GM21447 (cell line): Measurements from ENCODE around the gene MRPS7.
"Not testable (repeated sequence)": the region's sequence is repeated elsewhere in the genome, so short reads cannot be mapped to it uniquely, and the experiment has no call there.

Experiments
- ATAC-seq: cut with Tn5 transposase; IDR thresholded peaks from one replicate; pipeline ENCODE4 v1.9.1; 2021; ENCODE audit not compliant: unreplicated experiment

MRPS7 gene

DNA sequence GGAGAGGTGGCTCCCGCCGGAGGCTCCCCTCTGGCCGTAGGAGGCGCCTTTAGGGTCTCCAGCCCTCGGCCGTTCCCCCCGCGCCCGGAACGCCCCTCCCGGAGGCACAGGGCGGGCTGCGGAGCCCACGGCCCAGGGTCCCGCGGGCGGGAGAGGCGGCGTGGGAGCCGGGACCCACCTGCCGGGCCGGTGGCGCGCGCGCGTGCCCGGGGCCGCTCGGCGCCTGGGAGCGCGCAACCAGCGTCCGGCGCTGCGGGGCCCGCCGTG is 9.2 kb downstream of the MRPS7 start, which contains the start of gene MIF4GD:
TSS of gene MIF4GD (minus strand) at position 266 of the 267 bp plus-strand sequence. CDS start 1,036 bp downstream, outside the sequence.
- no peak for ATAC-seq

DNA sequence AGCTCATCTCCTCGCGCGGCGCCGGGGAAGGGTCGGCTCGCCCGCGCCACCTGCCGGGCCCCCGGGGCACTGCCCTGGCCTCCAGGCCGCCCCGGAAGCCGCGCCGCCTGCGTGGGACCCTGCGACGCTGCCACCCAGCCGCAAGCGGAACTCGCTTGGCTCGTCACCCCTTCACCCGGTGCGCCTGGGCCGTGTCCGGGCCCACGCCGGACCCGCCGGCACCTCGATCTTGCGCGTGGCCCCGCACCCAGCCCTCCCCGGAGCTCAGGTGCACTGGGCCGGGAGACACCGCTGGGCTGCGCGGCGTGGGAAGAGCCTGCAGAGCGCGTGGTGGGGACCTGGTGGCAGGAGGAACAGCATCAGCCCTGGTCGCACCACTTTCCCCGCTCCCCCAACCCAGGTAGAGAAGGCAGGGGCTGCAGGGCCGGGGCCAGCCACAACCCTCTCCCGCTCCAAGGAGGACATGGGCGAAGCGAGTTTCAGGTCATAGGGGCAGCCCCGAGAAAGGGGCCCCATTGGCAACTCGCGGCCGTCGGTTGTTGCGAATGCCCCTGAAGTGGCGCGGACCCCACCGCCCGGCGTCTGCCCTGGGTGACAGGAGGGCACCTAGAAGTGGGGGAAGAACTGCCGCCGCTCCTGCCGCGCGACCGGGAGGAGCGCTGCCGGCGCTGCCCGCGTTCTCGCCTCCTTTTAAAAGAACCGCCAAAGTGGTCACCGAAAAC is 9.7 kb downstream of the MRPS7 start:
- peak; percentile 55 for ATAC-seq

- ATAC-seq: no peak
Measured at GRCh38 chr17:75271955-75272847, 10.5 kb downstream of the MRPS7 start.

DNA sequence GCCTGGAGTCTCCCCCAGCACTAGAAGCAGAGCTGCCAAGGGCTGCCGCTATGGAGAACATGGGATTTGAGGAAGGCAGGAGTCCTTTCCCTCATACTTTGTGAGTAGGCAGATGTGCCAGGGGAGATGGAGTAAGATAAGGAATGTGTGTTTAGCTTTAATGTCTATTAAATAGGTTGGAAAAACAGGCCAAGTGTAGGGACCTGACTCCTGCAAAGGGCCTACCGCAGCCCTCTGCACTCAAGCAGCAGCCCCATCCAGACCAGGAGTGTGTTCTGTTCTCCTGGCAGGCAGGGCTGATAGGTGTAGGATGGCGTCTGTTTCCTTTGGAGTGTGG is 11.1 kb downstream of the MRPS7 start:
- ATAC-seq: no peak

DNA sequence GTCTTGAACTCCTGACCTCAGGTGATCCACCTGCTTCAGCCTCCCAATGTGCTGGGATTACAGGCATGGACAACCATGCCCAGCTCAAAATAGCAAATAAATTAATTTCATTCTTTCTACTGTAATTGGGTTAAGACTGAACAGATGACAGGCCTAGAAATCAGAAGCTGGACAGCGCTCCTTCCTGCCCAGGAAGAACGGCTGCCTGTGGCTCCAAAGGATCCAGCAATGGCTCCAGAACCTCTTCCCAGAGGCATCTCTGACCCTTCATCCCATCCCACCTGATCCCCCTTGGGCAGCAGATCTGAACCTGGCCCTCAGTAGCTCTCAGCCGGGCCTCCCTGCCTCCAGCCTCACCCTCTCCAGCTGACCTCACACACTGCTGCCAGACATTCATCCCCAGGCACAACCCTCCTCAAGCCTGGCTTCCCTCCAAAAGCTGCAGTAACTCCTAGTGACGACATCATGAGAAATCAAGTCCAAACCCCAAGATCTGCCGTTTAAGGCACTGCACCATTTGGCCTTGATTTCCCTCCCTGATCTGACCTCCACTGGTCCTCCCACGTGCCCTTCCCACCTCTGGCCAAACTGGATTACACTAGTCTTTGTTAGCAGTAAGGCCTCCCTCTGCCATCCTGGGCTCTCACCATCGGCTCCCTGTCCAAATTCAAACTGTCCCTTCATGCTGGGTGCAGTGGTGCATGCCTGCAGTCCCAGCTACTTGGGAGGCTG is 12.5 kb downstream of the MRPS7 start:
- no peak for ATAC-seq

GRCh38 chr17:75277664-75278071 is 16.0 kb downstream of the MRPS7 start:
- no peak for ATAC-seq

- not testable (repeated sequence) for ATAC-seq
Measured at GRCh38 chr17:75280189-75280588, 18.5 kb downstream of the MRPS7 start.

DNA sequence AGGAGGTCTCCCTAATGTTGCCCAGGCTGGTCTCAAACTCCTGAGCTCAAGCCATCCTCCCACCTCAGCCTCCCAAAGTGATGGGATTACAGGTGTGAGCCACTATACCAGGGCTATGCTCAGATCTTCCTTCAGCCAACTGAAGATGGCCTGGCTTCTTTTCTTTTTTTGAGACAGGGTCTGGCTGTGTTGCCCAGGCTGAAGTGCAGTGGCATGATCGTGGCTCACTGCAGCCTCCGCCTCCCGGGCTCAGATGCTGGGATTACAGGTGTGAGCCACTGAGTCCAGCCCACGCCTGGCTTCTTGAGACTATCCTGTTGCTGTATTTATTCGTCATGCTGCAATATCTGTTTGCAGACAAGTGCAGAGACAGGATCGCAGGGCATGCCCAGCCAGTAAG is 23.4 kb downstream of the MRPS7 start:
- ATAC-seq: no peak

DNA sequence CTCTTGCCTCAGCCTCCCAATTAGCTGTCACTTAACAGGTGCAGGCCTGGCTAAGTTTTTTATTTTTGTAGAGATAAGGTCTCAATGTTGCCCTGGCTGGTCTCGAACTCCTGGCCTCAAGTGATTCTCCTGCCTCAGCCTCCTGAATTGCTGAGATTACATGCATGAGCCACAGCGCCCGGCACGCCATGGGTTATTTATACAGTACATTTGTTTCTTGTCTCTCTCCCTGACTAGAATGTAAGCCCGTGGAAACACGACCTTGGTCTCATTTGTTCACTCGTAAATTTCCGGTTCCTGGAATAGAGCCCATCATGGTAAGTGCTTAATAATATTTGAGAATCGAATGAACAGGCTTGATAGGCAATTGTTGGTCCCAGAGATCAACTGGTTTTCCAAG is 25.5 kb downstream of the MRPS7 start:
- no peak for ATAC-seq

GRCh38 chr17:75288359-75288758 is 26.7 kb downstream of the MRPS7 start:
- no peak for ATAC-seq

GRCh38 chr17:75288770-75289114 is 27.1 kb downstream of the MRPS7 start:
- ATAC-seq: peak; percentile 8

- ATAC-seq: peak; percentile 89
Measured at GRCh38 chr17:75289115-75289831, 27.6 kb downstream of the MRPS7 start, which contains the start of gene SLC25A19. Gene SLC25A19, minus strand, starts transcription at chr17:75289433. Its CDS starts 2,669 bp downstream, at chr17:75286764.

DNA sequence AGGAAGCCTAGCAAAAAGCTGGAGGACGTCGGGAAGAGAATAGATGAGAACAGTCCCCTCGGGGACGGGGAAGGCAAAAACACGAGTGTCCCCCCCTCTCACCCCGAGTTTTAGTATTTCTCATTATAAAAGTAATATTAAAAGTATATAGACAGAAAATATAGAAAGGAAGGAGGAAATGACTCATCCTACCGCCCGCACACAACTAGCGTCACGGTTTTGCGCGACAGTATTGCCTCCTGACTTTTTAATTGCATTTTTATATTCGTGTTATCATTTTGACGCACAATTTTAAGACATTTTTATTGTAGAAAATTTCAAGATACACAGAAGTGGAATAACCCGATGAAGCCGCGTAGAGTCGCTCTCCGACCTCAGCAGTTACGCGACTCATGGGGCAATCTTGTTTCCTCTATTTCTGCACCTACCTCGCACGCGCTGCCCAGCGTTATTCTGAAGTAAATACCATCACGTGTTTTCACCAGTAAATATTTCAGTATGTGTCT is 28.2 kb downstream of the MRPS7 start:
- ATAC-seq: peak; percentile 36

- not testable (repeated sequence) for ATAC-seq
Measured at GRCh38 chr17:75292810-75293448, 31.2 kb downstream of the MRPS7 start.

DNA sequence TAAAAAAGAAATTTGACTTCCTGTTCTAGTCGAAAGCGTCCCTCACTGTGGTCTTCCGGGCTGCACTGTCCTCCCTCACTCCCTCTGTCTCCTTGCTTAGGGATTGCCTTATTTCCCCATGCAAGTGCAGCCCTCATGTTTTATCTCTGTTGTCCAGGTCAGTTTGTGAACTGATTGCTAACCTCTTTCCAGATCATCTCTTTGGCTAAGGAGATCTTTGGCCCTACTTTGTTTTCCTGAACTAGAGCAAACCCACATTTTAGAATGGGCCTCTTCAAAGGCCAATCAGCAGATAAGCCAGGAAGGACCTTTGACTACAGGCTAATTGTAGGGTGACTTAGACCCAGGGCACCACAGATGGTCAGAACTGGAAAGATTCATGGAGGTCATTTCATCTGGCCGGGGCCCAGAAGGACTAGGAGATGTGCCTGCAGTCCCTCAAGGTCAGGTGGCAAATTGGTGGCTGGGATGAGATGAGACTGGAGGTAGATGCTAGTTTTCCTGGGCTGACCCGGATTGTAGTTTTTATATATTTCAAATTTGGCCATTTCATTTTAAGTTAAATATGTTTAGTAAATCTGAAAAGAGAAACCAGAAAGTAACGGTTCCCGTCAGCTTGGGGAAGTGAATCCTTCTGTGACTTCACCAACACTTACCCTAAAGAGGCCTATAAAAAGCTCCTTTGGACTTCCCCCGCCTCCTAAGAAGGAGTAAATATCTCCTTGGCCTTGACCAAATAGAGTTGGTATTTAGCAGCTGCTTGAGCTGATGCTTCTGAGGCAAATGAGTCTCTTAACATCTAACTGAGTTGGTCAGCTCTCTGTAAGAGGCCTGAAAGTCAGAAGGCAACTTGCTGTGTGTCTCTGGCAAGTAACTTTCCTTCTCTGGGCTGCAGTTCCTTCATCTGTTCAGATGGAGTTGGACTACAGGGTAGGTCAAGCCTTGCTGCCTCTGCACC is 33.8 kb downstream of the MRPS7 start:
- ATAC-seq: peak; percentile 61

DNA sequence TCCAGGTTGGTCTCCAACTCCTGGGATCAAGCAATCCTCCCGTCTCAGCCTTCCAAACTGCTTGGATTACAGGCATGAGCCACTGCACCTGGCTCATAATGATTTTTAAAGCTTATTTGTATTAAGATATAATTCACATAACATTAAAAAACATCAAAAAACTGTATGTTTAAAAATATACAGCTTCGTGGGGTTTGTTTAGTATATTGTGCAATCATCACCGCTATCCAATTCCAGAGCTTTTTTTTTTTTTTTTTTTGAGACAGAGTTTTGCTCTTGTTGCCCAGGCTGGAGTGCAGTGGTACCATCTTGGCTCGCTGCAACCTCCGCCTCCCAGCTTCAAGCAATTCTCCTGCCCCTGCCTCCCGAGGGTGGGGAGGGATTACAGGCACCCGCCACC is 38.6 kb downstream of the MRPS7 start:
- no peak for ATAC-seq

- ATAC-seq: no peak
Measured at GRCh38 chr17:75301049-75301448, 39.4 kb downstream of the MRPS7 start.

DNA sequence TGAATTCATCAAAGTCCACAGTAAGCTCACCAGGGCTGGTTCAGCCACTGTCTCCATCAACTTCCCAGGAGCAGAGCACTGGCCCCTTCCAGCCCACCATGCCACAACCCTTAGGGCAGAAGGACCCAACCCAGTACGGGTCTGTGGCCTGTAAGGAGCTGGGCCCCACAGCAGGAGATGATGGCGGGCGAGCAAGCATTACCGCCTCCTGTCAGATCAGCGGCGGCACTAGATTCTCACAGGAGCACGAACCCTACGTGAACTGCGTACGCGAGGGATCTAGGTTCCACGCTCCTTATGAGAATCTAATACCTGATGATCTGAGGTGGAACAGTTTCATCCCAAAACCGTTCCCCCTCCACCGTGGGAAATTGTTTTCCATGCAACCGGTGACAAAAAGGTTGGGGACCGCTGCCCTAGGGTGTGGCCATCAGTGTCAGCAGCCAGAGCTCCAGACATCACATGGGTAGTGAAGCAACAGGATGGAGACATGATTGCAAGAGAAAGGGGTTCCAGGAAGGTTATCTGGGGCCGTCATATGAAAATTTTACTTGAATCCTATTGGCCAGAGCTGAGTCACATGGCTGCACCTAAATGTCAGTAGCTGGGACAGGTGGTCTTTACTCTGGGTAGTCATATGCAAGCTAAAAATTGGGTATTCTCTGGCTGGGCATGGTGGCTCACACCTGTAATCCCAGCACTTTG is 40.0 kb downstream of the MRPS7 start:
- ATAC-seq: no peak
